Measurements from ENCODE around the gene SYNM.

- TF ChIP-seq KDM4A (IDR thresholded peaks at IDR 0.05; ENCODE audit: low read depth, low read length, severe bottlenecking) (no peak), RFX5 (IDR thresholded peaks at IDR 0.05; ENCODE audit: borderline replicate concordance, low read depth, low read length) (no peak), POLR2A (IDR thresholded peaks at IDR 0.05; ENCODE audit: control extremely low read depth in 1 of 2, low read depth in 2 of 2, low read length in 2 of 2) (no peak), MAX (IDR thresholded peaks at IDR 0.05) (no peak)
- TF ChIP-seq, protein P1, sequence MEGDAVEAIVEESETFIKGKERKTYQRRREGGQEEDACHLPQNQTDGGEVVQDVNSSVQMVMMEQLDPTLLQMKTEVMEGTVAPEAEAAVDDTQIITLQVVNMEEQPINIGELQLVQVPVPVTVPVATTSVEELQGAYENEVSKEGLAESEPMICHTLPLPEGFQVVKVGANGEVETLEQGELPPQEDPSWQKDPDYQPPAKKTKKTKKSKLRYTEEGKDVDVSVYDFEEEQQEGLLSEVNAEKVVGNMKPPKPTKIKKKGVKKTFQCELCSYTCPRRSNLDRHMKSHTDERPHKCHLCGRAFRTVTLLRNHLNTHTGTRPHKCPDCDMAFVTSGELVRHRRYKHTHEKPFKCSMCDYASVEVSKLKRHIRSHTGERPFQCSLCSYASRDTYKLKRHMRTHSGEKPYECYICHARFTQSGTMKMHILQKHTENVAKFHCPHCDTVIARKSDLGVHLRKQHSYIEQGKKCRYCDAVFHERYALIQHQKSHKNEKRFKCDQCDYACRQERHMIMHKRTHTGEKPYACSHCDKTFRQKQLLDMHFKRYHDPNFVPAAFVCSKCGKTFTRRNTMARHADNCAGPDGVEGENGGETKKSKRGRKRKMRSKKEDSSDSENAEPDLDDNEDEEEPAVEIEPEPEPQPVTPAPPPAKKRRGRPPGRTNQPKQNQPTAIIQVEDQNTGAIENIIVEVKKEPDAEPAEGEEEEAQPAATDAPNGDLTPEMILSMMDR (IDR thresholded peaks at IDR 0.05; ENCODE audit: control extremely low read depth in 1 of 3, insufficient read depth in 1 of 3, low read depth in 1 of 3, low read length in 3 of 3) = no peak
Observed at GRCh38 chr15:99120050-99120777, 15.3 kb downstream of the SYNM start.
